Measurements from ENCODE around the gene HSBP1.

- TF ChIP-seq CTCF (conservative IDR thresholded peaks at IDR 0.05; ENCODE audit: low read depth, low read length), result no peak
- no peak for TF ChIP-seq MXI1 (IDR thresholded peaks at IDR 0.05; ENCODE audit: borderline replicate concordance, low read depth, low read length)
- TF ChIP-seq CHD1 (IDR thresholded peaks at IDR 0.05; ENCODE audit: low read depth, low read length), result no peak
- TF ChIP-seq NFE2L2 (IDR thresholded peaks at IDR 0.05; ENCODE audit: low read depth, low read length), result no peak
- no peak for TF ChIP-seq USF2 (IDR thresholded peaks at IDR 0.05; ENCODE audit: low read depth, low read length)
- no peak for TF ChIP-seq POLR2A (IDR thresholded peaks at IDR 0.05; ENCODE audit: low read depth, low read length)
- TF ChIP-seq BHLHE40 (IDR thresholded peaks at IDR 0.05; ENCODE audit: low read depth, low read length), result no peak
- no peak for TF ChIP-seq MAFK (IDR thresholded peaks at IDR 0.05; ENCODE audit: low read depth, low read length)
- no peak for TF ChIP-seq RFX5 (IDR thresholded peaks at IDR 0.05; ENCODE audit: low read depth, low read length)
Measured at GRCh38 chr16:83791916-83792315, 15.9 kb upstream of the HSBP1 start.
